ENCODE measurements around the gene IQGAP2. TPM values are rescaled to one million over a fixed set of nuclear protein-coding genes. Genes with fewer than 3 reads are reported as not detected.

Gene IQGAP2
- polyA plus RNA-seq, 1 experiment, result 0.01 TPM

DNA sequence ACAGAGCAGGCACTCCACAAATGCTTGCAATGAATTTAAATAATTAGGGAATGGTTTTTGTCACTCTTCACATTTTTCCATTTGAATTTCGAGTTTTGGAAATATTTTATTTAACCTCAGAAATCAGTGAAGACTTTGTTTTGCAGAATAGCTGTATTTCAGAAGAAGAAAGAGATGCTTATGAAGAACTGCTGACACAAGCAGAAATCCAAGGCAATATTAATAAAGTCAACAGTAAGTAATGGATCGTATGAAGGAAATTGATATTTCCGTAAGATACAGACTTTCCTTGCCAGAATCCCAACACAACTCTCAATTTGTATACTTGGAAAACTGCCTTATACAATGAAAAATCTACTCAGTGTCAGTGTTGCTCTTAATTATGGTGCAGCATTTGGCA, 189.6 kb downstream of the IQGAP2 start:
- DNase-seq (ENCODE audit: low read depth), result no peak
- Histone ChIP-seq H3K27me3 (ENCODE audit: control insufficient read depth, insufficient read depth, low read length) (peaks cover 12% of the 10 kb centered on the region), H3K36me3 (ENCODE audit: control insufficient read depth, insufficient read depth, low read length) (no peaks in the 10 kb centered on the region), H3K4me3 (ENCODE audit: low read depth, low read length) (no peak overlapping the region)
- TF ChIP-seq, protein P1, sequence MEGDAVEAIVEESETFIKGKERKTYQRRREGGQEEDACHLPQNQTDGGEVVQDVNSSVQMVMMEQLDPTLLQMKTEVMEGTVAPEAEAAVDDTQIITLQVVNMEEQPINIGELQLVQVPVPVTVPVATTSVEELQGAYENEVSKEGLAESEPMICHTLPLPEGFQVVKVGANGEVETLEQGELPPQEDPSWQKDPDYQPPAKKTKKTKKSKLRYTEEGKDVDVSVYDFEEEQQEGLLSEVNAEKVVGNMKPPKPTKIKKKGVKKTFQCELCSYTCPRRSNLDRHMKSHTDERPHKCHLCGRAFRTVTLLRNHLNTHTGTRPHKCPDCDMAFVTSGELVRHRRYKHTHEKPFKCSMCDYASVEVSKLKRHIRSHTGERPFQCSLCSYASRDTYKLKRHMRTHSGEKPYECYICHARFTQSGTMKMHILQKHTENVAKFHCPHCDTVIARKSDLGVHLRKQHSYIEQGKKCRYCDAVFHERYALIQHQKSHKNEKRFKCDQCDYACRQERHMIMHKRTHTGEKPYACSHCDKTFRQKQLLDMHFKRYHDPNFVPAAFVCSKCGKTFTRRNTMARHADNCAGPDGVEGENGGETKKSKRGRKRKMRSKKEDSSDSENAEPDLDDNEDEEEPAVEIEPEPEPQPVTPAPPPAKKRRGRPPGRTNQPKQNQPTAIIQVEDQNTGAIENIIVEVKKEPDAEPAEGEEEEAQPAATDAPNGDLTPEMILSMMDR (IDR thresholded peaks at IDR 0.05; ENCODE audit: insufficient read depth, low read depth, low read length), result no peak
- ChIA-PET CTCF (interaction anchor here (1.0 to 1.1 kb wide), 2 partner anchors 9 to 182 kb away, joined by 3 to 4 read pairs; no protein-coding TSS in a partner anchor), POLR2A (no interaction called here)

DNA sequence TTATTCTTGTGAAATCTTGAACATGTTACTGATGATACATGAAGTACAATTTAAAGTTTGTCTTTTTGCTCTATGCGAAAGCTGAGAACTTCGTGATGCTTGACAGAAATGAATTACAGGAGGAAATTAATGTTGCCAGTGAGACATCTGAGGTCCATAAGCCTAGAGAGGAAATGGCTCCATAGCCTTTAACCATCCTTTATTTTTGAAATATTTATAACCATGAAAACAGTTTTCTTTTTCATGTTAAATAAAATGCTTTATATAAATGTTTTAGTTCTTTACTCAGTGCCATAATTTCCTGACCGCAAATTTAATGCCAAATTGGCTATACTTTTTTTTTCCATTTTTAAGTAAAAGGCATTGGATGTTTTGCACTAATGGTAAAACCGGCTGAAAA, 191.0 kb downstream of the IQGAP2 start:
- TF ChIP-seq, protein P1 (IDR thresholded peaks at IDR 0.05; ENCODE audit: insufficient read depth, low read depth, low read length), result no peak
- Histone ChIP-seq H3K27me3 (ENCODE audit: control insufficient read depth, insufficient read depth, low read length) (peaks cover 12% of the 10 kb centered on the region), H3K36me3 (ENCODE audit: control insufficient read depth, insufficient read depth, low read length) (no peaks in the 10 kb centered on the region), H3K4me3 (ENCODE audit: low read depth, low read length) (no peak overlapping the region)
- POLR2A ChIA-PET, result no interaction called here
- CTCF ChIA-PET, result interaction anchor here (1.8 kb wide), 1 partner anchor 10 kb away, joined by 6 read pairs; no protein-coding TSS in a partner anchor
- DNase-seq (ENCODE audit: low read depth), result no peak

DNA sequence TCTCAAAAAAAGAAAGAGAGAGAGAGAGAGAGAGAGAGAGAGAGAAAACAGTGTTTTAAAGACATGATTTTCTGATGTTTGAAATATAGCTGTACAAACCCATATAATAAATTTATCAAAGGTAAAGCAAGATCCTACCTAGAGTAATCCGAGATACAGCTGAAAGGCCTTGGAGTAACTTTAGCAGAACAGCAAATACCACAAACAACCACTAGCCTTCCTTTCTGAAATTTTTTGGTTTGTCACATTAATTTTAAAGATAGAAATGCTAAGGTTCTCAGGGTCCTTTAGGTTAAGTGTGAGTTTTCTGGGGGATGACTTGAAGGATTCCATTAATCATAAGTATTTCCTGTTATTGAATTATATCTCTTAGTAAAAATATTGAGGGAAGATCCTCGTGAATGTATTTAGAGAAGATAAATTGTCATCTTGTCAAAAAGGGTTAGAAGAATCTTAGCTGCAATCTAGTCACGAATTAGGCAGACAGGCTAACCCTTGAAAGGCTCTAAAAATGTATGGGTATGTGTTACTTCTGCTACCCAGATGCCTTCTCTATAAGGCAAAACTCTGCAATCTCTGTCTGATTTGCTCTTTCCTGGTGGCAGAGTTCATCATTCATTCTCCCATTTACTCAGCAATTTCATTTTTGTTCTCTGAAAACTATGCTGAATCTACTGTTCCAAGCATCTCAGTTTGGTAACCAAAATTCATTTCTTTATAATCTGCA, 192.8 kb downstream of the IQGAP2 start:
- CTCF ChIA-PET, result interaction anchor here (1.1 to 15.4 kb wide), 5 partner anchors 12 to 179 kb away, joined by 3 to 257 read pairs (median 4); no protein-coding TSS in a partner anchor
- no peak for DNase-seq (ENCODE audit: low read depth)

DNA sequence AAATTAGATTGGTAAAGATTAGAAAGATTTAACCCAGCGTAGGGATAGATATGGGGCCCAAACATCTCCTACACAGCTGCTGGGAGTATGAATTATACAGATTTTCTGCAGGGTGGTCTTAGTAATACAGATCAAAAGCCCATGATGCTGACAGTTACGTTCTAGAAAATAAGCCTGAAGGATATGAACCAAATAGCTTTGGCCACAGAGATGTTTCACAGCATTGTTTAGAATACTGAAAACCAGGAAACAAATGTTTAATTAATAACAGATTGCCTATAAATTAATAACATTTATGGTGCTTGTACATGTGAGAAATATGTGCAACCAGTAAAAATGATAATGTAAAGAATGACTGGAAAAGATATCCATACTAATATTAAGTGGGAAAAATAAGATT, 195.4 kb downstream of the IQGAP2 start:
- no peak for DNase-seq (ENCODE audit: low read depth)
- POLR2A ChIA-PET, result no interaction called here
- Histone ChIP-seq H3K36me3 (ENCODE audit: control insufficient read depth, insufficient read depth, low read length) (no peaks in the 10 kb centered on the region), H3K27me3 (ENCODE audit: control insufficient read depth, insufficient read depth, low read length) (no peaks in the 10 kb centered on the region), H3K4me3 (ENCODE audit: low read depth, low read length) (no peak overlapping the region)
- TF ChIP-seq, protein P1 (IDR thresholded peaks at IDR 0.05; ENCODE audit: insufficient read depth, low read depth, low read length), result no peak
- CTCF ChIA-PET, result interaction anchor here (1.0 to 15.4 kb wide), 5 partner anchors 16 to 270 kb away, joined by 3 to 257 read pairs (median 10); partner anchors contain the start of gene F2R

More for the DNA sequence above, 192.8 kb downstream of the IQGAP2 start:
- H3K27me3 ChIP-seq (ENCODE audit: control insufficient read depth, insufficient read depth, low read length), result peaks cover 12% of the 10 kb centered on the region
- POLR2A ChIA-PET, result no interaction called here
- TF ChIP-seq, protein P1 (IDR thresholded peaks at IDR 0.05; ENCODE audit: insufficient read depth, low read depth, low read length), result no peak
- H3K36me3 ChIP-seq (ENCODE audit: control insufficient read depth, insufficient read depth, low read length), result no peaks in the 10 kb centered on the region
- H3K4me3 ChIP-seq (ENCODE audit: low read depth, low read length), result no peak overlapping the region

DNA sequence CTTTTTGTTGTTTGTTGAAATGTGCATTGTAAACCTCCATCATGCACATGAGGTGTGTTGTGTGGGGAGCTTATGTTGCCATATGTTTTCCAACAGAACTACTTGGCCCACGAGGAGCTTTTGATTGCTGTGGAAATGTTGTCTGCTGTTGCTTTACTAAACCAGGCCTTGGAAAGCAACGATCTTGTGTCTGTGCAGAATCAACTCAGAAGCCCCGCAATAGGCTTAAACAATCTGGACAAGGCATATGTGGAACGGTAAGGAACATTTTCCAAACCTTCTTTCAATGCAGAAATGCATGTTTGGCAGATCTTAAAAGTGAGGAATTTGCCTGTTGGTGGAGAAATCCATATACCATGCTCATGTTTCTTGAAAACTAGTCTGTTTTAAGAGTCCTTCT, 197.6 kb downstream of the IQGAP2 start:
- no peak for DNase-seq (ENCODE audit: low read depth)
- TF ChIP-seq, protein P1 (IDR thresholded peaks at IDR 0.05; ENCODE audit: insufficient read depth, low read depth, low read length), result no peak
- POLR2A ChIA-PET, result no interaction called here
- CTCF ChIA-PET, result interaction anchor here (0.6 to 15.4 kb wide), 13 partner anchors 9 to 415 kb away, joined by 3 to 257 read pairs (median 4); no protein-coding TSS in a partner anchor
- H3K36me3 ChIP-seq (ENCODE audit: control insufficient read depth, insufficient read depth, low read length), result no peaks in the 10 kb centered on the region
- H3K27me3 ChIP-seq (ENCODE audit: control insufficient read depth, insufficient read depth, low read length), result no peaks in the 10 kb centered on the region
- H3K4me3 ChIP-seq (ENCODE audit: low read depth, low read length), result no peak overlapping the region
